Measurements from ENCODE around the gene CDK17.
"Not testable (repeated sequence)": the region's sequence is repeated elsewhere in the genome, so short reads cannot be mapped to it uniquely, and the experiment has no call there.

The CDK17 gene

DNA sequence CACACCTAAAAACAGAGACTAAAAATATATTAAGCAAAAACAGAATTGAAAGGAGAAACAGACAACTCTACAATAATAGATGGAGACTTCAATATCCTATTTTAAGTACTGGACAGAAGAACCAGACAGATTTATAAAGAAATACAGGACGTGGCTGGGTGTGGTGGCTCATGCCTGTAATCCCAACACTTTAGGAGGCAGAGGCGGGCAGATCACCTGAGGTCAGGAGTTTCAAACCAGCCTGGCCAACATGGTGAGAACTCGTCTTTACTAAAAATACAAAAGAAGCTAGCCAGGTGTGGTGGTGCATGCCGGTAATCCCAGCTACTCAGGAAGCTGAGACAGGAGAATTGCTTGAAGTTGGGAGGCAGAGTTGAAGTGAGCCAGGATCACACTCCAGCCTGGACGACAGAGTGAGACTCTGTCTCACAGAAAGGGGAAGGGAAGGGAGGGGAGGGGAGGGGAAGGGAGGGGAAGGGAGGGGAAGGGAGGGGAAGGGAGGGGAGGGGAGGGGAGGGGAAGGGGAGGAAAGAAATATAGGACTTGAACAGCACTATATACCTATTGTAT lies 53.0 kb downstream of the CDK17 start:
- no peak for DNase-seq

DNA sequence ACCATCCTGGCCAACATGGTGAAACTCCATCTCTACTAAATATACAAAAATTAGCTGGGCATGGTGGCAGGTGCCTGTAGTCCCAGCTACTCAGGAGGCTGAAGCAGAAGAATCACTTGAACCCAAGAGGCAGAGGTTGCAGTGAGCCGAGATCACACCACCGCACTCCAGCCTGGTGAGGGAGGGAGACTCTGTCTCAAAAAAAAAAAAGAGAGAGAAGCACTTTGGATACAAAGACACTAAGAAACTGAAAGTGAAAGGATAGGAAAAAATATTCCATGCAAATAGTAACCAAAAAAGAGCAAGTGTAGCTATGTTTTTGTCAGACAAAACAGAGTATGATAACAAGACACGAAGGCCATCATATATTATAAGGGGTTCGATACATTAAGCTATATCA lies 53.5 kb downstream of the CDK17 start:
- not testable (repeated sequence) for DNase-seq

- no peak for DNase-seq
Observed at GRCh38 chr12:96344124-96344695, 56.0 kb downstream of the CDK17 start.

DNA sequence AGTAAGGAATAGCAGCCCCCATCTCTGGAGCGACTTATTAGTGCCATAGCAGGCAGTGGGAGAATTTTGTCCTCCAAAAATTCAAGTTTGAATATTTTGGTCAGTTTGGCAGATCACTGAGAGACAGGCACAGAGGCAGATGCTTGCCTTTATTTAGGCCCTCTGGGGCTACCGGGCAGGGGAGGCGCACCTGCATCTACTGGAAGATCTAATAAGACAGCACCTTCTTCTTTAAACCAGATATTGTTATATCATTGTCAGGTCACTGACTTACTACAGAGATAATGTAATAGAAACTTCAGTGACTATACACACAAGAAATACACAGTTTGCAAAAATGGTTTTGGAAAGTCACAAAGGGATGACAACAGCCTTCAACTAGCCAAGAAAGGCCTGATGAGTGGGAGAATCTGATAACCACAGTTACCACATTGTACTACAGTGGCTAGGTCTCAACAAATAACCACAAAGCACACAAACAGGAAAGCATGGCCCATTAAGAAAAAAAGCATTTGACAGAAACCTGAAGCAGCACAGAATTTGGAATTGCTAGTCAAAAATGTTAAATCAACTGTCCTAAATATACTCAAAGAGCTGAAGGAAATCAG lies 56.8 kb downstream of the CDK17 start:
- no peak for DNase-seq

GRCh38 chr12:96339666-96340065 lies 60.6 kb downstream of the CDK17 start:
- DNase-seq, result not testable (repeated sequence)

DNA sequence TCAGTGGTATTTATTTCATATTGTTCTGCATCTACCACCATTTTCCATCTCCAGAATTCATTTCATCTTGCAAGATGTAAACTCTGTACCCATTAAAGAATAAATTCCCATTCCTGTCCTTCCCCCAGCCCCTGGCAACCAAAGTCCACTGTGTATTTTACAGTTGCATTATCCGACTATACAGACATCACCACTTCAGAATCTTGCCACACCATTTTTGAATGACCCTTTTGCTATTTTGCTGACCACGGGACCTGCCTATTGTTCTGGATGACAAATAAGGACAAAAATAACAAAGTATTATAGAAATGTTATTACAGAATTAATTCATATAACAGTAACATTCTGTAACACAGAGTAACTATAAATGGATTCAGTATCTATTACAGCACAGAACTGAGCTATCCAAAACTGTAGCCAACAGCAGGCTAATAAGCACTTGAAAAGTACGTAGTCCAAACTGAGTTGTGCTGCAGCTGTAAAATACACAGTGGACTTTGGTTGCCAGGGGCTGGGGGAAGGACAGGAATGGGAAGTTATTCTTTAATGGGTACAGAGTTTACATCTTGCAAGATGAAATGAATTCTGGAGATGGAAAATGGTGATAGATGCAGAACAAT lies 61.3 kb downstream of the CDK17 start:
- DNase-seq, result no peak

DNA sequence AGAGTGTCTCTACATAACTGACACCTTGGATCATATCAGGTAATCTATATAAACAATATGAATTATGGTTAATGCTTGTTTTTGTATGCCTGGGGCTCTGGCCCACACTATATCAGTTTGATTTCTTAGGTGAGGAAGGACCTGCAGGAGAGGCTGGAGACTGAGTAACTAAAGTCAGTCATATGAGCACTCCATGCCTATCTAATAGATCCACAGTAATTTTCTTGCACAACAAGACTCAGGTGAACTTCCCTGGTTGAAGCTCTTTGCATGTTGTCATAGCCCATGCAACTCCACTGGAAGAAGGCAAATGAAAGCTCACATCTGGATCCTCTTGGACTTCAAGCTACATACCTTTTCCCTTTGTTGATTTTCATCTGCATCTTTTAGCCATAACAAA lies 62.3 kb downstream of the CDK17 start:
- no peak for DNase-seq

GRCh38 chr12:96336489-96336888 lies 63.8 kb downstream of the CDK17 start:
- DNase-seq, result no peak

GRCh38 chr12:96335270-96335669 lies 65.0 kb downstream of the CDK17 start:
- no peak for DNase-seq

DNA sequence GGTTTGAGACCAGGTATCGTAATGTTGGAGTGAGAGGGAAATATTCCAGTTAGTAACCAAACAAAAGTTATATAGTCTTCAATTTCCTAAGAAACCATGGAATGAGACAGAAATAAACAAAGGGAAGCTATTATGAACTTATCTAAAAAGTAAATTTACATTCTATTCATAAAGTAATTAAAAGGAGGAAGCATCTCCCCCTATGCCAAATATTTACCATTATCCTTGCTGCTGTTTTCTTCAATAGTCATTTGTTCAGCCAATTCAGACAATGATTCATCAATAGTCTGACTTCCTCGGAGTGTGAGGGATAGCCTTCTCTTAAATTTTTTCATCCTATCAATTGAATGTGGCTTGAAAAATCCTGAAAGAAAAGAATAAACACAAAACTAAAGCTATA lies 65.7 kb downstream of the CDK17 start:
- DNase-seq, result no peak

GRCh38 chr12:96329545-96329944 lies 70.7 kb downstream of the CDK17 start:
- DNase-seq, result no peak

GRCh38 chr12:96329018-96329417 lies 71.2 kb downstream of the CDK17 start:
- no peak for DNase-seq

DNA sequence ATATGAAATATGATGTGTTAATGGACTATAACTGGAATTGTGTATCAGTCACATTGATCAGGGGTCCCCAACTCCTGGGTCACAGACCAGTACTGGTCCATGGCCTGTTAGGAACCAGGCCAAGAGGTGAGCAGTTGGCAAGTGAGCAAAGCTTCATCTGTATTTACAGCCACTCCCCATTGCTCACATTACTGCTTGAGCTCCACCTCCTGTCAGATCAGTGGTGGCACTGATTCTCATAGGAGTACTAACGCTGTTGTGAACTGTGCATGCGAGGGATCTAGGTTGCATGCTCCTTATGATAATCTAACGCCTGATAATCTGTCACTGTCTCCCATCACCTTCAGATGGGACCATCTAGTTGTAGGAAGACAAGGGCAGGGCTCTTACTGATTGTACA lies 72.3 kb downstream of the CDK17 start:
- DNase-seq, result no peak

DNA sequence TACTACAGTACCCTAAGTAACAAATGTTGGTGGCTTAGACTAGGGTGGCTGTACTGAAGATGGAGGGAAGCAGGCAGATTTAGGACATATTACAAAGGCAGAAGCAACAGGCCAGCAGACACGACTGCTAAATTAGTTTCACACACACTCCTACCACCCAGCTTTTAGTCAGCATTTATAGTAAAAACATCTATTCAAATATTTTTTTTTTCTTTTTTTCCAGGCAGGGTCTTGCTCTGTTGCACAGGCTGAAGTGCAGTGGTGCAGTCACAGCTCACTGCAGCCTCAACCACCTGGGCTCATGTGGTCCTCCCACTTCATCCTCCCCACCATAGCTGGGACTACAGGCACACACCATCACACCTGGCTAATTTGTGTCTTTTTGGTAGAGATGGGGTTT lies 72.9 kb downstream of the CDK17 start:
- no peak for DNase-seq

DNA sequence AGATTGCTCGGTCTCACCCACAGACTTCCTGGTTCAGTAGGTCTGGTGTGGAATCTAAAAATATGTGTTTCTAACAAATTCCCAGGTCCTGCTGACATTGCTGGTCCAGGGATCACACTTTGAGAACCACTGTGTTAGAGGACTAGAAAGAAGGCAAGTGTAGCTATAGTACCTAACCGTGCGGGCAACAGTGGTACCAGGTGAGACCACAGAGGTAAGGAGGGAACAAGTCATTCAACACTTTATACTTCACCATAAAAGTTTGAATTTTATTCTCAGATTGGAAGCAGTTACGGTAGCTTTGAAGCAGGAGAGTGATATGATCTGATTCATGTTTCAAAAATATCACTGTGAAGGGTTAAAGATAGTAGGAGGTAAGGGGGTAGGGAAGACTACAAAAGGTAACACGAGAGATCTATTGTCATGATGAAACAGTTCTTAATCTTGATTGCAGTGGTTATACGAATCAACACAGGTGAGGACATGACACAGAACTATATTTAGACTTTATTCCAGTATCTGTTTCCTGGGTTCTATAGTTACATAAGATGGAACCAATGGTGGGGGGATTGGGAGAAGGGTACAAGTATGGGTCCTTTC lies 73.5 kb downstream of the CDK17 start:
- DNase-seq, result no peak

DNA sequence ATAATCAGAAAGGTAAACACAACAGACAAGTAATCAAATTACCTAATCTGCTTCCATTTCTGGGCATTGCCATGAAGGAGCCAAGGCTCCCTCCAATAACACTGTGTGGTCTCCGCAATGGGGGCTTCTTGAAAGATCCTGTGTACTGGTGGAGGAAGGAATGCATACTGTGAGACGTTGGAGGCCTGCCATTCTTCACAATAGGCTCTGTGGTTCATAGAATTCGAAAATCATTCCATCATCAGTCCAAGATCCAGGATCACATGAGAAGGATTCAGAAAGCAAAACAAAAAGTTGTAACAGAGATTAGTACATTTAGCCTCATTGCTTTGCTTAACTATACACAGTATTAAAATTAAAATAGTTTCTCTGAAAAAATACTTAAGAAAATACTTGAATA lies 76.3 kb downstream of the CDK17 start:
- DNase-seq, result no peak

DNA sequence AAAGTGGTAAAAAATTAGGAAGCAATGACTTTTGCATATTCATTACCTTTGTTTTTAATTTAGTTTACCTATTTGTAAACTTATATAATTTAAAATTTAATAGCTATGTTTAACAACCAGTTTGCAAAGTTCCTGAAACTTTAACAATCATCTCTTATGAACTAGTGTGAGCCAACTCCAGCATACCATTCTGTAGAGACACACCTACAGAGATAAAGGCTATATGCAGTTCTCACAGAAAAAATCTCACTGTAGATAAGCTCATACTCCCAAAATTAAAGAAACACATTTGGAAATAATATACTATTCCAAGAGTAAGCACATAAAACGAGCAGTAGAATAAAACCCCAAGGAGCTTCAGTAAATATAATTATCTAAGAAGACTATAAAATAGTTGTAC lies 77.5 kb downstream of the CDK17 start:
- DNase-seq, result no peak

GRCh38 chr12:96321941-96322340 lies 78.3 kb downstream of the CDK17 start:
- no peak for DNase-seq

- not testable (repeated sequence) for DNase-seq
Observed at GRCh38 chr12:96317801-96318200, 82.4 kb downstream of the CDK17 start.

- DNase-seq, result peak; percentile 57
Observed at GRCh38 chr12:96315741-96316481, 84.3 kb downstream of the CDK17 start.

- DNase-seq, result no peak
Observed at GRCh38 chr12:96314723-96315122, 85.5 kb downstream of the CDK17 start.

- DNase-seq, result no peak
Observed at GRCh38 chr12:96313606-96314005, 86.6 kb downstream of the CDK17 start.

- DNase-seq, result no peak
Observed at GRCh38 chr12:96311191-96311590, 89.0 kb downstream of the CDK17 start.
